ENCODE measurements around the gene SEC23IP.

The SEC23IP gene

GRCh38 chr10:119928411-119928810 lies 35.9 kb downstream of the SEC23IP start:
- no peak for TF ChIP-seq CTCF (IDR thresholded peaks at IDR 0.05; ENCODE audit: insufficient read depth, low read depth, low read length, missing control alignments)
- no peak for DNase-seq (ENCODE audit: low read depth)
- no peak overlapping the region for H3K4me3 ChIP-seq (ENCODE audit: low read depth, low read length)

GRCh38 chr10:119931871-119932270 lies 39.3 kb downstream of the SEC23IP start:
- TF ChIP-seq CTCF (IDR thresholded peaks at IDR 0.05; ENCODE audit: insufficient read depth, low read depth, low read length, missing control alignments): no peak
- H3K4me3 ChIP-seq (ENCODE audit: low read depth, low read length): no peak overlapping the region
- DNase-seq (ENCODE audit: low read depth): no peak

GRCh38 chr10:119932631-119933030 lies 40.1 kb downstream of the SEC23IP start:
- H3K4me3 ChIP-seq (ENCODE audit: low read depth, low read length): no peak overlapping the region
- DNase-seq (ENCODE audit: low read depth): no peak
- TF ChIP-seq CTCF (IDR thresholded peaks at IDR 0.05; ENCODE audit: insufficient read depth, low read depth, low read length, missing control alignments): no peak

GRCh38 chr10:119933179-119933578 lies 40.6 kb downstream of the SEC23IP start:
- no peak for DNase-seq (ENCODE audit: low read depth)
- TF ChIP-seq CTCF (IDR thresholded peaks at IDR 0.05; ENCODE audit: insufficient read depth, low read depth, low read length, missing control alignments): no peak
- no peak overlapping the region for H3K4me3 ChIP-seq (ENCODE audit: low read depth, low read length)

GRCh38 chr10:119940487-119940886 lies 48.0 kb downstream of the SEC23IP start:
- no peak overlapping the region for H3K4me3 ChIP-seq (ENCODE audit: low read depth, low read length)
- DNase-seq (ENCODE audit: low read depth): no peak
- TF ChIP-seq CTCF (IDR thresholded peaks at IDR 0.05; ENCODE audit: insufficient read depth, low read depth, low read length, missing control alignments): no peak

GRCh38 chr10:119942973-119943372 lies 50.4 kb downstream of the SEC23IP start:
- no peak for DNase-seq (ENCODE audit: low read depth)
- no peak for TF ChIP-seq CTCF (IDR thresholded peaks at IDR 0.05; ENCODE audit: insufficient read depth, low read depth, low read length, missing control alignments)
- no peak overlapping the region for H3K4me3 ChIP-seq (ENCODE audit: low read depth, low read length)

- no peak overlapping the region for H3K4me3 ChIP-seq (ENCODE audit: low read depth, low read length)
- TF ChIP-seq CTCF (IDR thresholded peaks at IDR 0.05; ENCODE audit: insufficient read depth, low read depth, low read length, missing control alignments): no peak
- DNase-seq (ENCODE audit: low read depth): no peak
These were observed 53.3 kb downstream of the SEC23IP start for GRCh38 chr10:119945805-119946204.

Data from GM12865 (cell line).